NCI-H1105 treated with DMSO at 0.1 percent for 48 hours (cell line): ENCODE data around the gene CDH10.
A peak's percentile ranks its signal among the peaks of the same experiment; 100 is the strongest.

ENCODE experiments used
- DNase-seq: peaks from one replicate; lab custom pipeline; 2025; lab: John Stamatoyannopoulos, UW

Gene CDH10

DNA sequence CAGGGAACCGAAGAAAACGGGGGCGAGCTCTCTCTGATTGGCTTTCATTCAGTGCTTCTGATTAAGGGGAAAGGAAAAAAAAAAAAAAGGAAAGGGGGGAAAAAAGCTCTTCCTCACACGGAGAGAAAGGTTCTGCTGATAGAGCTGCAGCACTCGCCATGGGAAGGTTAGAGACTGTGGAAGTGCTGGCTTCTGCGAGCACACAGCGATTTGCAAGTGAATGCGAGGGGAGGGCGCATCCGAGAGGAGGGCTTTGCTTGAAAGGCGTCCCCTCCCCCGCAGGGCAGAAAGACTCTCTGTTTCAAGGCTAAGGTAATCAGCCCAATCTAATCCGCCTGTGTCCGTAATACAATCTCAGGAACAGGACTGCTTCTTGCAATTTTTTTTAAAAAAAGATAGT lies at the start of gene CDH10:
CDH10 (minus strand) TSS at position 218 of the 400 bp plus-strand sequence. CDS start 51,488 bp downstream, outside the sequence.
- no peak for DNase-seq

DNA sequence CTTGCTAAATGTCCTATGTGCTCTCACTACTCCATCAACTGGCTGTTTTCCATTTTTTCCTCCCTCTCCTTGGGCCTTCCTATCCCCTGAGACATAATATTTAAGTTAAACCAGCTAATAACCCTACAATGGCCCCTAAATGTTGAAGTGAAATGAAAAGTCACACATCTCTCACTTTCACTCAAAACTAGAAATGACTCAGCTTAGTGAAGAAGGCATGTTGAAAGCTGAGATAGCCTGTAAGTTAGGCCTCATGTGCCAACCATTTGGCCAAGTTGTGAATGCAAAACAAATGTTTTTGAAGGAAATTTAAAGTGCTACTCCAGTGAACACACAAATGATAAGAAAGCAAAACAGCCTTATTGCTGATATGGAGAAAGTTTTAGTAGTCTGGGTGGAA lies 48.8 kb upstream of the CDH10 start:
- DNase-seq = no peak

DNA sequence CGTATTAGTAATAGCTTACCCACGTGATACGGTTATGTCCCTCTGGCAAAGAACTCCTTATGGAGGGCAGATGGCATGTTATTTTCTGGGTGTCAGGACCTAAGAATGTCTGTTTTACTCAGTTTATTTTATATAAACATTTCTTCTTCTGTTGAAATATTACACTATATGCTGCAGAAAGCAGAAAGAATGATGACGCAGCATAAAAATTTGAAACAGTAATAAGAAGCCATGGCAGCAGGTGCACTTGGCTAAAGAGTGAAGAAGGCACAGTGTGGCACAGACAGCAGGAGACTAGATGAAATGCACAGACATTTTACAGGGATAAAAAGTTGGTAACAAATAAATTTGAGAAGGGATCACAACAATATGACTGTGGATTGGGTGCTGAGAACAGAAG lies 46.3 kb upstream of the CDH10 start:
- DNase-seq = no peak

- no peak for DNase-seq
Measured at GRCh38 chr5:24681106-24681505, 36.3 kb upstream of the CDH10 start.

GRCh38 chr5:24668050-24668449 lies 23.3 kb upstream of the CDH10 start:
- DNase-seq = no peak

DNA sequence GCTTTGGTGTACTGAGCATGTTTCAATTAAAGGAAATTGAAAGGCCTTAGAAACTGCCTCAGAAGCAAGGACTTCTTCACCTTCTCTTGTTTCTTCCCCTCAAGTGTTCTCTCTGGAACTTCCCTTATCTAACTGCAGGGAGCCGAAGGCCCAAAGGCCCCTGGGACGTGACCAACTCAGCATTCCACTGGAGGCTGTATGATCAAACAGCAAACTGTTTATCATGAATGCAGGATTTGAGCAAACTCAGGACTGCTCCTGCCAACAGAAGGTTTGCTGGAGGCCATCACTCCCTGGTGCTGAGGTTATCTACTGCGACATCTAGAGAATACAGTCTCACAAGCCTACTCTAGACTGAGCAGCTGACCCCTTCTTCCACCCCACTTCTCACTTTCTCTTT lies 4.8 kb upstream of the CDH10 start:
- DNase-seq = no peak

DNA sequence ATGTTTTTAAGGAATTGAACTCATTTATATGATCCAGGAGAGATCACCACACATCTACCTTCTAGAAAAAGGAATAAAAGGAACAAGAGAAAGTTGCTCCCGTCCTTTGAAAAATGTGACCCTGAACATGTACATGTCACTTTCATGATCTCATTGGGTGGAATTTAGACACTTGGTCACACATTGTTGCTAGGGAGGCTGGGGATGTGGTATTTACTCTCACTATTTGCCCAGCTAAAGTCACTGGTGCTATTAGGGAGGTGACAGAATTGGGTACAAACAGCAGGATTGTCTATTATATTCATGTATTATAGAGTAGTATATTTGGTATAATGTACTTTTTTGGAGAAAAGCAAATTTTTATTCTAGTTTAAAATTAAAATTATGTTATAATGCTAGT lies 2.1 kb upstream of the CDH10 start:
- no peak for DNase-seq

DNA sequence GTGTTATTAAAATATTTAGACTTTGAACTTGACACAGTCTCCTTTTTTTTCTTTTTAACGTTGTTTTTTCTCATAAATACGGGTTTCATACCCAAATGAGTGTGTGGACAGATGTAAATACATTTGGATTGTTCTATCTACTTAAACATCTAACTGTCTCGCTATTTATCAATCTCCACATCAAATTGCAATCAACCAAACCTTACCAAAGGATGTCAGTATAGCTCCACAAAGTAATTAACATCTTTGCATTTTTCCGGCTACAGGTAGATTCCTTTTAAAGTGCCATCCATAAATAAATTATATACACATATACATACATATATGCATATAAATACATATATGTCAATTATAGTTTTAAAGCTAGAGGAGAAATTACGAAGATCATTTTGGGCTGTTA lies 705 bp upstream of the CDH10 start:
- no peak for DNase-seq

- no peak for DNase-seq
Measured at GRCh38 chr5:24643880-24644279, 898 bp downstream of the CDH10 start.

DNA sequence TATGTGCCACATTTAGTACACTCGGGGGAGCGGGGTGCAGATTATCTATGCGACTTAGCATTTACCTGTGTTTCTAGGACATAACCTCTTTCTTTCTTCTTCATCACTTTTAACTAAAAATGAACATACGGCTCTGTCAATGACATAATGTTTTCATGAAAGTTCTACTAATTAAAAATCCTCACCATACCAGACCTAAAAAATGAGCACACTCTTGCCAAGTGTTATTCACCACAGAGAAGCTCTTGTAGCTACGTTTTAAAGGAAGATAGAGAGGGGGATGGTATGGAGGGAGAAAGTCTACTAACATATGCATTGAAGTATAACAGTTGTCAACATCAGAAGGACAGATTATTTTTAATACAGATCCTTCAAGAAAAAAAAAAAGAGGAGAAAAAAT lies 1.6 kb downstream of the CDH10 start:
- no peak for DNase-seq

DNA sequence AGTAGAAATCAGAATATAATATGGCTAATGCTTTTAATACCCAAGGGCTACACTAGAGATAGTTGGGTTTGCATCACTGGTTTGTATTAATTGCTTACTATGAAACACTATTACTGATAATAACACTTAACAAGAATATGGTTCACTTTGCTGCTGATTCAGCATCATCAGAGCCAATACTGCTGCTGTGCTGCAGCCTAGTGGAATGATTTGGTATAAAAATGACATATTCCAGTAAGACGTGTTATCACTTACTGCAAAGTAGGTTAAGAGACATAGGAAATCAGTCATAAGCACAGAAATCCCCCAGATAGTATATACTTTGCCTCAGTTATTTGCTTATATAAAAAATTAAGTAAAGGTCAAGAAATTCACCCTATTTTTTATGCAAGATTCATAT lies 2.8 kb downstream of the CDH10 start:
- peak; percentile 51 for DNase-seq

DNA sequence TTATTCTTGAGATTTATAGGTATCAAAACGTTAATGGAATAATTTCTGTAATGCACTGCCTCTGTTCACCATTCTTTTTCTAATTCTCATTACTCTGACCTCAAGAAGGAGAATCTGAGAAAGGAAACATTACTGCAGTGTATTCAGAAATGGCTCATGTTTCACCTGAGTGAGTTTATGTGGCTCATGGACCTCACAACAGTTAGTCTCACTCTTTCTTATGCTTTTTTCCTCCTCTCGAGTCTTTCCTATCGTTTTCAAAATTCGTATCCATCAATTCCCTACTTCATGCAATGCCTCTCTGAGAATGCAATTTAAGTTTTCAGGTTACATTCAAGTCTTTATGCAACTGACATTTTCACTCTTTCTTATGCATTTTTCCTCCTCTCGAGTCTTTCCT lies 9.6 kb downstream of the CDH10 start:
- no peak for DNase-seq

DNA sequence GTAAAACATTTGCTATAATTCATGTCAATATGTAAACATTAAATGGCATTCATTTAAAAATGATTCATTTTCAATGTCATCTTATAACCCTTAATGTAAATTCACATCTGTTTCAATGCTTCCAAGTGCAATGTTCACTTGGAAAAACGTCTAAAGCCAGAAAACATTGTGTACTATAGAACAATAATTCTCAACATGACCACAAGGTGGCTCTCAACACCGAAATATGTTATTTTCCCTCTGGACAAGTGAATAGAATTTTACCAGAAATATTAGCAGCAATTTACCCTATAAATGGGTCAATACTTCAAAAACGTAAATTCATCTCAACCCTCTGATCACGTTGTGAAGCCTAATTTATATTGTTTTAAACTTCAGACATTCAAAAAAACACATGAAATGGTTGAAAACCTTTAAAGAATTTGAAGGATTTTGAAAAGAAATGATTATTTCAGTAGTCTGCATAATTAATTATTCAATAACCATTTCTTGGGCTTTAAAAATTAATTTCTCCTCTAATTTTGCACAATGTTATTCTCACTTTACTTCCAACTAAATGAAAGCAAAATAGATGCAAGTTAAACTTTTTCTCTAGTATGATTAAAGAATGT lies 11.0 kb downstream of the CDH10 start:
- peak; percentile 48 for DNase-seq

DNA sequence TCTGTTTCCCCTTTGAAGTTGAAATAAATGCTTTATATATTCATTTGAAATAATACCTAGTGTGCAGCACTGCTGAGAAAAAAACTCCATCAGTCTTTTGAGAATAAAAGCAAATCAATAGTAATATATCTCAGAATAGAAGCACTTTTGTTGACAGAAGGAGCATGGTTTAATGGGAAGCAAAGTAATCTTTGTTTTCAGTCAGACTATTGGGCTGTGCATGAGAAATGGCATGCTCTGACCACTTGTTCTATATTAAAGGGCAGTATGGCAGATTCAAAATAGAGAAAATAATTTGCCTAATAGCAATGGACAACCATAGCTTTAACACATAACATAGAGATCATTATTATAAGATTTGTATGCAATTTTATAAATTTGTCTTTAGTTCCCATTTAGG lies 12.4 kb downstream of the CDH10 start:
- no peak for DNase-seq

DNA sequence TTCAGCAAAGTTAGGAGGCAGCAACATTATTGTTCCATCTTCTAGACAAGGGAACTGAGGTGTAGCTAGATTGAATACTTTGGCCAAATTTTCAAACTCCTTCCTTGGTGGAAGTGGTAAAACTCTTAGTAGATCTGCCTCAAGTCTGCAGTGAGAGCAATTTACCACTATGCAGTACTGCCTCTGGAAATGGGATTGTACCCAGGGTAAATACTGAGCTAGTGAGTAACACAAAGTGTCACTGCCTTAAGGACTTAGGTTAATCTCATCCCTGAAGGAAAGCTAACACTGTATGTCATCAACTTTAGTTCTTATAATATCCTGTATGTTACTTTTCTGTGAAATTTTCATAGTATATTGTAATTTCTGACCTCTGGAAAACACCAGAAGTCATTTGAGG lies 13.9 kb downstream of the CDH10 start:
- DNase-seq = no peak

DNA sequence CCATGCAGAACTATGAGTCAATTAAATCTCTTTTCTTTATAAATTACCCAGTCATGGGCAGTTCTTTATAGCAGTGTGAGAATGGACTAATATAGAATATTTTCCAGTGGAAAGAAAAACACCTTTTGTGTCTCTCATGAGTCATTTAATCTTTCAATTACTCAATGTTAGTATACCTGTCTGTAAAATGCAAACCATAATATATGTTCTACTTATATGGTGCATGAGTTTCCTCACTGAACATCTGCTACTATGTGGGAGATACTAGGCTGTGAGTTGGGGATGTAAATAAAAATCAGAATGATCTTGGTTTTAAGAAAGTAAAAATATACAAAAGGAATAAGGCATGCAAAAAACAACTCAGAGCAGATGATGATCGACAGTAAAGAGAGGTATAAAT lies 15.0 kb downstream of the CDH10 start:
- DNase-seq = no peak

- DNase-seq = no peak
Measured at GRCh38 chr5:24624872-24625271, 19.9 kb downstream of the CDH10 start.

- no peak for DNase-seq
Measured at GRCh38 chr5:24623624-24624023, 21.2 kb downstream of the CDH10 start.

DNA sequence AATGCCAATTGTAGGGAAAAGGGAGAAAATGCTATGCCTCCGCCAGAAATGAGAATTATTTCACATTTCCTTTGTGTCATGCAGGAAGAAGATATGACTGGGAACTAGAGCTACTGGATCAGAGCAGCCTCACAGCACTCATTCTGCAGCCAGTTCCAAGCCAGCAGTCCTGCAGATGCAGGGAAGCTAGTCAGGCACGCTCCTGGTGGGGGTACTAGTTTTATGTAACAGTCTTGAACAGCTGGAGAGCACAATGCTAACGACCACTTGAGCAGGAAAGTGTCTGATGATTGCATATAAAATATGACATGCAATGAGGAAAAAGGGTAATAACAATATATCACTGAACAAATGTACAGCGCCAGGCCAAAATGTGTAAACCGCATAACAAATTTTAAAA lies 21.7 kb downstream of the CDH10 start:
- DNase-seq = peak; percentile 51

GRCh38 chr5:24621792-24622191 lies 23.0 kb downstream of the CDH10 start:
- peak; percentile 25 for DNase-seq

- DNase-seq = peak; percentile 1
Measured at GRCh38 chr5:24616566-24616965, 28.2 kb downstream of the CDH10 start.

GRCh38 chr5:24615159-24615558 lies 29.6 kb downstream of the CDH10 start:
- DNase-seq = no peak

GRCh38 chr5:24609706-24610105 lies 35.1 kb downstream of the CDH10 start:
- no peak for DNase-seq

DNA sequence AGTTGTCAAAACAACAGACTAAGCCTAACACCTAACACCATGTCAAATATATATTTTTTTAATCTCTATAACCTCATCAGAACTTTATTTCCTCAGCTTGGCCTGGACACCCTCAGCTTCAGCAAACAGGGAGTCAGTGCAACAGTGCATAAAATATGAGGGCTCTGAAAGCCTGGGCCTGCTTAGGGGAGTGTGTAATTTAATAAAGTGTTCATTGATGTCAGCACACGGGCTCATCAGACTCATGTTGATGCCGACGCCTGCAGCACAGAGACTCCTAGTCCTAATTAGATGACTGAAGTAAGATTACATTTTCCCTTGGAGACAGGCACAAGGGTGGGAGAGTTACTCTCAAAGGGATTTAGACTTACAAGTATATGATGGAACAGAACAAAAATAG lies 37.8 kb downstream of the CDH10 start:
- no peak for DNase-seq

DNA sequence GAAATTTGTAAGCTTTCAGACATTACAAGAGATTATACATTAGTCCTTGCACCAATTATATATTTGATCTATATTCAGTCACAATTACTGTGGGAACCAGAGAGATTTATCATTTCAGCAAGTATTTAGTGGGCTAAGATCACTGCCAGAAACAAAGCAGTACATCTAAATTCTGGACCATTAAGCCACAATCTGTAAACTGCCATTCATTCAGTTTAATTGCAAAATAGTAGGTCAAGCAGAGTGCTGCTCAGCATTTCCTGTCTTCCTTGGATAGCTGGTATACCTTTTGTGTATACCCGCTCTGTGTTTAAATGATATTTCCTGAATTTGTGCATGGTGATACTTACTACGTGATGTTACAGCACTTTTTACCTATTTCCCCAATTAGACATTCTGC lies 42.6 kb downstream of the CDH10 start:
- DNase-seq = no peak
